Activated CD4-positive, alpha-beta T cell treated with anti-CD3 and anti-CD28 coated beads, Interleukin-2, amount 50 U/mL, for 16 hours (primary cell): ENCODE measurements around the gene REPIN1.

Experiments
- DNase-seq: peaks from one replicate; pipeline ENCODE4 v3.0.0-alpha.2; 2020

REPIN1 gene

GRCh38 chr7:150361807-150362621 is 6.6 kb upstream of the REPIN1 start:
- no peak for DNase-seq

GRCh38 chr7:150363370-150363769 is 5.3 kb upstream of the REPIN1 start:
- no peak for DNase-seq

- peak; percentile 30 for DNase-seq
These were observed 4.8 kb upstream of the REPIN1 start for GRCh38 chr7:150363872-150364271.

DNA sequence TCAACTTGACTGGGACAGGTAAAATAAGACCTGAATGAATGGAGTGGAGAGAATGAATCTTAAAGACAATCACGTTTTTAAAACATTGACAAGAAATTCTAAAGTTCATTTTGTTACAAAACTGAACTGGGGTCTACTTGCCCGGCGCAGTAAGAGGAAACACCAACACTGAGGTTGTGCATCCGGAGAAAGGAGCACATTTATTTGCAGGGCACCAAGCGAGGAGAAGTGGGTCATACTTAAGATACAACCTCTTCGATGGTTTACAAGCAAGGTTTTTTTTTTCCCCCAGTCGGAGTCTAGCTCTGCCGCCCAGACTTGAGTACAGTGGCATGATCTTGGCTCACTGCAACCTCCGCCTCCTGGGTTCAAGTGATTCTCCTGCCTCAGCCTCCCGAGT is 3.4 kb upstream of the REPIN1 start:
- no peak for DNase-seq

DNA sequence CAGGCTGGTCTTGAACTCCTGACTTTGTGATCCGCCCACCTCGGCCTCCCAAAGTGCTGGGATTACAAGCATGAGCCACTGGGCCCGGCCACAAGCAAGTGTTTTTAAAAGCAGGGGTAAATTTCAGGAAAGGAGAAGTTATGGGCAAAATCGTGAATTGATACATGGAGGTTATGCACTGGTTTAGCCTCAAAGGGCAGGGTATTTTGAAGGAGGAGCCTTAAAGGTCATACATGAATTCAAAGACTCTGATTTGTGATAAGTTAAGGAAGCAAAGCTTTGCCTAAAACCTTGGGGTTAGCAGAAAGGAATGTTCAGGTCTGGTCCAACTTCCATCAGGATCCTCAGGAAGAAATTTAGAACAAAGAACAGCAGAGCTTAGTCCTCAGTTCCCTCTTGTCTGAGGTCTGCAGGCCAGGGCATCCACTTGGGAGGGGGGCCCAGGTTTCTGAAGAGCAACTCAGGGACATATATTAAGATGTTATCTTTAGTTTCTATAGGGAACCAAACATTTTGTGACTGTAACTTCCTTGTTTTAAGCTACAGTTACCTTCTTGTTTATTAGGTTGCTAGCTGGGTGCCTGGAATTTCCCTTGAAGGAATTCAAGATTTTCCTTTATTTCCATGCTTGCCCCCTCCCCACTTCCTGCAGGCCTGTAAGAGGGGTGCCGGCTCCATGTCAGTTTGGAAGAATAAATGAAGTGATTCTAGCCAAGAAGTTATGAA is 2.8 kb upstream of the REPIN1 start:
- no peak for DNase-seq

GRCh38 chr7:150367677-150368095 is 936 bp upstream of the REPIN1 start:
- no peak for DNase-seq

DNA sequence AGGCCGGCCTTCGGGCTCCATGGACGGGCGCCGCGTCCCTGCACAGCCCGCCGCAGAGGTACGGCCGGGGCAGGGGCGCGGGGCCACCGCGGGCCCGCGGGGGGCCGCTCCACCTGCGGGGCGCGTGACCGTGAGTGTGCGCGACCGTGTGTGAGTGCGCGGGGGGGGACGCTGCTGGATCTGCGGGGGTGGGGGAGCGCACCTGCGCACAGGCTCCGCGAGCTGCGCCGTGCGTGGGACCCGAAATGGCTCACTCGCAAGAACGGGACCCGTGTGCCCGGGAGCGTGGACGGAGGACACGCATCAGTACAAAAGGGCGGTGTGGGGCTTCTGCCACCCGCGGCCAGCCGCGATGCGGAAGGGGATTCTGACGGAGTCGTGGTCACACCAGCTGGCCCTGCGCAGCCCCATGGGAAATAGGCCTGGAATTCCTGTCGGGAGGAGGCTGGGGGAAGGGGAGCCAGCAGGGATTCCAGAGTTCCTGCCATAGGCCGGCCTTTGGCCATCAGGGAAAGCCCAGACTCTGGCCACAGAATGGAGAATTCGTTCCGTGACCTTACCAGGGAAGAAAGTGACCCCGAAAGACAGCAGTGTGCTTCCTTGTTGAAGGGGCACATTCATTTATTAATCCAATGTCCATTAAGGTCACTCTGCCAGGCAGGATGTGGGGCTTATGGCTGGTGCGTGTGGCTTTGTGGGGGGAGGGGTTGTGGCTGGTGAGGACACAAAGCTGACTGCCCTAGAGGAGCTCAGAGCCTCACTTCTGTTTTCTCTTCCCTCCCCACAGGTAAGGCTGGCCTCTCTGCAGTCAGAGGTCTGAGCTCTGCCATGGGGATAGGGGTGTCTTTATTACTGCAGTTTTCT is 494 bp downstream of the REPIN1 start:
- peak; percentile 48 for DNase-seq

DNA sequence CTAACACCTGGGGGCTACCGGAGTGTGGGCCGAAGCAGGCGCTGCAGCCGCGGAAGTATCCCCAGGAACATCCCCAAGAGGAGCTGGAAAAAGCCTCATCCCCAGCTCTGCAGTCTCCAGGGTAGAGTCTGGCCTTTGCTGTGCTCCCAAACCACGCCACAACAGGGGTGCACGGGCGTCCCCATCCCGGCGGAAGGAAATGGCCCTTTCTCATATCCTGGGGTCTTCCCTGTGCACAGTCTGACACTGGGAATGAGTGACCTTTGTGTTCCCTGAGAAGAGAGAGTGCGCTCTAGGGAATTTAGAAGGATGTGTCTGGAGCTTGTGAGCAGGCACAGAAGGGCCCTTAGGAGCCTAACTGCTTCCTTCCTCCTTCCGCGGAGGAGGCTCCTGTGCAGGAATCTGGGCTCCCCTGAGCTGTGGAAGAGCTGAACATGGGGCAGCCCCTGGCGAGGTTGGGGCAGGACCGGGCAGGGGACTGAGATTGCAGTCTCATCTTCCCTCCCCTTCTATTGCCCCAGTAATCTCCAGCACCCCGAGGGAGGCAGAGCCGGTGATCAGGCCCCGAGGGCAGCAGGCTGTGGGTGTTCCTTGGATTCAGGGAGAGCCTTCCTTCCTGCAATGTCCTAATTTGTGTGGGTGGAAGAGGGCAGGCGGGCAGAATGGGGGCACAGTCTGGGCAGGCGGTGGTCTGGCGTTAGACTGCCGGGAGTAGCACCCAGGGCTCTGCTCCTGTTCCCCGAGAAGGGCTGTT is 1.3 kb downstream of the REPIN1 start:
- no peak for DNase-seq

GRCh38 chr7:150370612-150371071 is 2.0 kb downstream of the REPIN1 start:
- DNase-seq = no peak

- no peak for DNase-seq
These were observed 2.7 kb downstream of the REPIN1 start for GRCh38 chr7:150371131-150371995.

DNA sequence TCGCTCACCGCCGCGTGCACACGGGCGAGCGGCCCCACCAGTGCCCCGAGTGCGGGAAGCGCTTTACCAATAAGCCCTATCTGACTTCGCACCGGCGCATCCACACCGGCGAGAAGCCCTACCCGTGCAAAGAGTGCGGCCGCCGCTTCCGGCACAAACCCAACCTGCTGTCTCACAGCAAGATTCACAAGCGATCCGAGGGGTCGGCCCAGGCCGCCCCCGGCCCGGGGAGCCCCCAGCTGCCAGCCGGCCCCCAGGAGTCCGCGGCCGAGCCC is 3.3 kb downstream of the REPIN1 start:
- DNase-seq = no peak

DNA sequence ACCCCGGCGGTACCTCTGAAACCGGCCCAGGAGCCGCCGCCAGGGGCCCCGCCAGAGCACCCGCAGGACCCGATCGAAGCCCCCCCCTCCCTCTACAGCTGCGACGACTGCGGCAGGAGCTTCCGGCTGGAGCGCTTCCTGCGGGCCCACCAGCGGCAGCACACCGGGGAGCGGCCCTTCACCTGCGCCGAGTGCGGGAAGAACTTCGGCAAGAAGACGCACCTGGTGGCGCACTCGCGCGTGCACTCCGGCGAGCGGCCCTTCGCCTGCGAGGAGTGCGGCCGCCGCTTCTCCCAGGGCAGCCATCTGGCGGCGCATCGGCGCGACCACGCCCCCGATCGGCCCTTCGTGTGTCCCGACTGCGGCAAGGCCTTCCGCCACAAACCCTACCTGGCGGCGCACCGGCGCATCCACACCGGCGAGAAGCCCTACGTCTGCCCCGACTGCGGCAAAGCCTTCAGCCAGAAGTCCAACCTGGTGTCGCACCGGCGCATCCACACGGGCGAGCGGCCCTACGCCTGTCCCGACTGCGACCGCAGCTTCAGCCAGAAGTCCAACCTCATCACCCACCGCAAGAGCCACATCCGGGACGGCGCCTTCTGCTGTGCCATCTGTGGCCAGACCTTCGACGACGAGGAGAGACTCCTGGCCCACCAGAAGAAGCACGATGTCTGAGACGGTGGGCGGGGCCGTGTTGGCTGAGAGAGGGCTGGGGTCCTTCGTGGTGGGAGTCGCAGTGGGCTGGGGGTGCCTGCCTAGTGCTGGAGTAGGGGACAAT is 3.8 kb downstream of the REPIN1 start:
- no peak for DNase-seq

- no peak for DNase-seq
These were observed 4.6 kb downstream of the REPIN1 start for GRCh38 chr7:150373049-150373801.

GRCh38 chr7:150374026-150374425 is 5.4 kb downstream of the REPIN1 start:
- DNase-seq = no peak

DNA sequence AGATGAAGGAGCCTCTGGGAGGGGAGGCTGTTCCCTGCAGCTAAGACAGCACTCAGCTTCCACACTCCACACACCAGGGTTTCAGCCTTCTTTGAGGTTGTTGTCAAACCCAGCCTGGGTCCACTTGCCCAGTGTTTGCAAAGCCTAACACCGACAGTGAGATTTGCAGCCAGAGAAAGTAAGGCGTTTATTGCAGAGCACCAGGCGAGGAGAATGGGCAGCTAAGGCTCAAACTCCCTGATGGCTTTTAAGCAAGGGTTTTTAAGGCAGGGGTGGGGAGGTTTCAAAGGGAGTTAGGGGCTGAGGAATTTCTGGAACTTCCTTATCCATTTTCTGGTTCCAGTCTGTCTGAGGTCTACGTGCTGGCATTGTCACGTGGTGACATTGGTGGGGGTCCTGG is 5.8 kb downstream of the REPIN1 start:
- no peak for DNase-seq

GRCh38 chr7:150375662-150376521 is 7.3 kb downstream of the REPIN1 start:
- no peak for DNase-seq

DNA sequence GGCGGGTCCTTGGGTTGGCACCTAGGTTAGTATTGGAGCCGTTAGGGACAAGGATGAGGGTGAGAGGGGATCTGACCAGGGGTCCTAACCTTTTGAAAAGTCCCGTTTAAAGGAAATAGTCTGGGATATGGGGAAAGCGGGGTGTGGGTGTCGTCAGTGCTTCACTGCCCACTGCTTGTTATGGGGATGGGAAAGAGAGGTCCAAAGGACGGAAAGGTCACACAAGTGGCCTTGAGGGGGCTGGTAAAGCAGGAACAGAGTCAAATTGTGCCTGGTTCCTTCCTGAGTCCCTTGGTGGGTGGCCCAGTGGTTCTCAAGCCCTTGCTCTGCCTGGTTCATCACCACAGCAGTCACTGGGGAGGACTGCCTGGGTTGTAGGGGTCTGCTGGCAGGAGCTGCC is 7.9 kb downstream of the REPIN1 start:
- DNase-seq = no peak

- DNase-seq = no peak
These were observed 8.6 kb downstream of the REPIN1 start for GRCh38 chr7:150377196-150377595.

DNA sequence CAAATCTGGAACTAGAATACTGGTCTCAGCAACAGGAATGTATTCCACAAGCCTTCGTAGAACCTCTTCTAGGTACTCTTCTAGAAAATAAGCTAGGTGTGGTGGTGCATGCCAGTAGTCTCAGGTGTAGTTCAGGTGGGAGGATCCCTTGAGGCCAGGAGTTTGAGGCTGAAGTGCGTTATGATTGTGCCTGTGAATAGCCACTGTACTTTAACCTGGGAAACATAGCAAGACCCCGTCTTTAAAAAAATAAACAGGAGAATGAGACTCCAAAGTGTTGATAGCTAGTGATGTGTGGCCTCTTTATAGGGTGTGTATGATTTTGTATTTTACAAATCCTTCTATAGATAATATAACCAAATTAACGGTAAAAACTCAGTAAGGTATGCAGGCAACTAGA is 9.0 kb downstream of the REPIN1 start:
- no peak for DNase-seq
